Measurements from ENCODE around the gene MID1IP1. TPM values are rescaled to one million over a fixed set of nuclear protein-coding genes. Genes with fewer than 3 reads are reported as not detected.

MID1IP1 gene
- polyA plus RNA-seq, 1 donor from 2014 or later: 8.2 TPM

- H4K20me1 ChIP-seq (ENCODE audit: insufficient read depth): no peaks in the 10 kb centered on the region
- no peaks in the 10 kb centered on the region for H3K36me3 ChIP-seq (ENCODE audit: insufficient read depth, low read length)
- no peaks in the 10 kb centered on the region for H3K9me3 ChIP-seq (ENCODE audit: low read length)
- no peak overlapping the region for H3K4me3 ChIP-seq (ENCODE audit: low read length)
- no peaks in the 10 kb centered on the region for H3F3A ChIP-seq (ENCODE audit: insufficient read depth, low read length, poor library complexity, severe bottlenecking)
- H3K4me2 ChIP-seq (ENCODE audit: low read length): no peak overlapping the region
- H3K9me2 ChIP-seq (ENCODE audit: insufficient read depth, low read length): no peaks in the 10 kb centered on the region
- H2AFZ ChIP-seq (ENCODE audit: low read depth, low read length): no peak overlapping the region
- H3K27me3 ChIP-seq (ENCODE audit: insufficient read depth, low read depth, low read length): no peaks in the 10 kb centered on the region
- no peaks in the 10 kb centered on the region for H3K79me2 ChIP-seq (replicated peaks; ENCODE audit: insufficient read depth, low read length)
- no peak overlapping the region for H3K9ac ChIP-seq (ENCODE audit: low read length)
- H3K27ac ChIP-seq (ENCODE audit: low read length): no peak overlapping the region
- TF ChIP-seq TAF1 (IDR thresholded peaks at IDR 0.05; ENCODE audit: low read depth): no peak
- TF ChIP-seq RAD21 (conservative IDR thresholded peaks at IDR 0.05): no peak
These were observed 36.1 kb downstream of the MID1IP1 start for GRCh38 chrX:38837389-38837788.

GRCh38 chrX:38839277-38839676 is 38.0 kb downstream of the MID1IP1 start:
- no peak overlapping the region for H3K4me3 ChIP-seq (ENCODE audit: low read length)
- no peak overlapping the region for H3K4me2 ChIP-seq (ENCODE audit: low read length)
- no peak overlapping the region for H2AFZ ChIP-seq (ENCODE audit: low read depth, low read length)
- no peaks in the 10 kb centered on the region for H3K79me2 ChIP-seq (replicated peaks; ENCODE audit: insufficient read depth, low read length)
- H3K27me3 ChIP-seq (ENCODE audit: insufficient read depth, low read depth, low read length): no peaks in the 10 kb centered on the region
- H4K20me1 ChIP-seq (ENCODE audit: insufficient read depth): no peaks in the 10 kb centered on the region
- H3F3A ChIP-seq (ENCODE audit: insufficient read depth, low read length, poor library complexity, severe bottlenecking): no peaks in the 10 kb centered on the region
- TF ChIP-seq EP300 (conservative IDR thresholded peaks at IDR 0.05; ENCODE audit: poor library complexity, severe bottlenecking): no peak
- TF ChIP-seq TAF1 (IDR thresholded peaks at IDR 0.05; ENCODE audit: low read depth): no peak
- H3K9me2 ChIP-seq (ENCODE audit: insufficient read depth, low read length): no peaks in the 10 kb centered on the region
- H3K9me3 ChIP-seq (ENCODE audit: low read length): no peaks in the 10 kb centered on the region
- no peak overlapping the region for H3K9ac ChIP-seq (ENCODE audit: low read length)
- no peak overlapping the region for H3K27ac ChIP-seq (ENCODE audit: low read length)
- no peaks in the 10 kb centered on the region for H3K36me3 ChIP-seq (ENCODE audit: insufficient read depth, low read length)

GRCh38 chrX:38839944-38840343 is 38.7 kb downstream of the MID1IP1 start:
- TF ChIP-seq CTCF (IDR thresholded peaks at IDR 0.05; ENCODE audit: poor library complexity, severe bottlenecking): no peak
- TF ChIP-seq EP300 (conservative IDR thresholded peaks at IDR 0.05; ENCODE audit: poor library complexity, severe bottlenecking): no peak
- no peak for TF ChIP-seq SMC3 (conservative IDR thresholded peaks at IDR 0.05; ENCODE audit: poor library complexity)
- no peak for TF ChIP-seq TAF1 (IDR thresholded peaks at IDR 0.05; ENCODE audit: low read depth)
- TF ChIP-seq POLR2AphosphoS5 (IDR thresholded peaks at IDR 0.05): no peak
- no peak for TF ChIP-seq MXI1 (conservative IDR thresholded peaks at IDR 0.05; ENCODE audit: poor library complexity, severe bottlenecking)
- TF ChIP-seq REST (IDR thresholded peaks at IDR 0.05; ENCODE audit: borderline replicate concordance): no peak
- no peak for TF ChIP-seq RAD21 (conservative IDR thresholded peaks at IDR 0.05)
- no peak for TF ChIP-seq EZH2 (IDR thresholded peaks at IDR 0.05; ENCODE audit: borderline replicate concordance, insufficient read depth, low read length, poor library complexity, severe bottlenecking)
- H3K9me2 ChIP-seq (ENCODE audit: insufficient read depth, low read length): no peaks in the 10 kb centered on the region
- no peaks in the 10 kb centered on the region for H3K79me2 ChIP-seq (replicated peaks; ENCODE audit: insufficient read depth, low read length)
- H3K4me2 ChIP-seq (ENCODE audit: low read length): no peak overlapping the region
- H3K27ac ChIP-seq (ENCODE audit: low read length): no peak overlapping the region
- H3K4me3 ChIP-seq (ENCODE audit: low read length): no peak overlapping the region
- no peaks in the 10 kb centered on the region for H3F3A ChIP-seq (ENCODE audit: insufficient read depth, low read length, poor library complexity, severe bottlenecking)
- H3K9ac ChIP-seq (ENCODE audit: low read length): no peak overlapping the region
- H3K36me3 ChIP-seq (ENCODE audit: insufficient read depth, low read length): no peaks in the 10 kb centered on the region
- H4K20me1 ChIP-seq (ENCODE audit: insufficient read depth): no peaks in the 10 kb centered on the region
- no peak overlapping the region for H2AFZ ChIP-seq (ENCODE audit: low read depth, low read length)
- H3K9me3 ChIP-seq (ENCODE audit: low read length): no peaks in the 10 kb centered on the region
- H3K27me3 ChIP-seq (ENCODE audit: insufficient read depth, low read depth, low read length): no peaks in the 10 kb centered on the region

Data from neural cell (in vitro differentiated cells).